Left lung (tissue), 10 donors: Measurements from ENCODE around the gene NUDT8. TPM values are rescaled to one million over a fixed set of nuclear protein-coding genes. Genes with fewer than 3 reads are reported as not detected.

ENCODE experiments used
- ATAC-seq: fragments of 200-7000 bp; cut with Tn5 transposase; one replicate; pipeline ENCODE4 v1.9.1; 2020; ENCODE audit warnings: moderate library complexity
- DNase-seq, 4 donors: peaks; one replicate each; pipeline ENCODE4 v3.0.0-alpha.2; 2013 to 2020
- H3K27ac ChIP-seq, 2 donors: fragments of 200-600 bp; sonication (generic) in 1 of 2; one replicate each; pipeline versions ENCODE4 v1.5.0 to v1.8.0; 2020 to 2021
- H3K27me3 ChIP-seq, 2 donors: fragments of 200-600 bp; sonication (generic) in 1 of 2; one replicate each; pipeline versions ENCODE4 v1.5.0 to v1.8.0; 2020 to 2021
- H3K36me3 ChIP-seq, 2 donors: fragments of 200-600 bp; sonication (generic) in 1 of 2; one replicate each; pipeline versions ENCODE4 v1.5.0 to v1.8.0; 2020 to 2021
- H3K4me1 ChIP-seq, 2 donors: fragments of 200-600 bp; one replicate each; pipeline ENCODE4 v1.8.0; 2021
- H3K4me3 ChIP-seq, 2 donors: fragments of 200-600 bp; sonication (generic) in 1 of 2; one replicate each; pipeline versions ENCODE4 v1.5.0 to v1.8.0; 2020 to 2021; ENCODE audit warnings: mild to moderate bottlenecking in 1 of 2
- H3K9me3 ChIP-seq, 2 donors: fragments of 200-600 bp; sonication (generic) in 1 of 2; one replicate each; pipeline versions ENCODE4 v1.5.0 to v1.8.0; 2020 to 2021
- intact Hi-C, 2 donors: fragments of 100-400 bp; cut with DNase I; formaldehyde crosslinking; loops; one replicate each; pipeline versions ENCODE4 v1.11.2 to v1.14.2; 2022
- polyA plus RNA-seq, 6 donors: library from polyadenylated mRNA; unstranded; fragments of 120-200 nt; gene quantifications; one replicate each; pipeline ENCODE4 v1.2.1, GENCODE V29; 2013; ENCODE audit not compliant: insufficient read length in 6 of 6
- total RNA-seq, 2 donors: library from RNA; stranded (reverse); fragmentation: NEBNext Ultra II Directional; extraction: Animal tissue kit (Norgen Biotek cat#: 25700); gene quantifications; one replicate each; pipeline ENCODE4 v1.2.1, GENCODE V29; 2021
- TF ChIP-seq, protein P1 (sequence below), 2 donors: fragments of 200-600 bp; sonication (generic) in 1 of 2; IDR thresholded peaks; one replicate each; pipeline versions ENCODE4 v1.5.0 to v1.8.0; 2021; ENCODE audit warnings: antibody characterized with exemption in 2 of 2
- donor health status: DM: no; HTN: yes; CAD: no.
- donor health status: DM: no; HTN: no; CAD: no.

The NUDT8 gene
- total and polyA plus RNA-seq, 8 donors, result 3.8 to 18.1 (median 5.6) TPM

DNA sequence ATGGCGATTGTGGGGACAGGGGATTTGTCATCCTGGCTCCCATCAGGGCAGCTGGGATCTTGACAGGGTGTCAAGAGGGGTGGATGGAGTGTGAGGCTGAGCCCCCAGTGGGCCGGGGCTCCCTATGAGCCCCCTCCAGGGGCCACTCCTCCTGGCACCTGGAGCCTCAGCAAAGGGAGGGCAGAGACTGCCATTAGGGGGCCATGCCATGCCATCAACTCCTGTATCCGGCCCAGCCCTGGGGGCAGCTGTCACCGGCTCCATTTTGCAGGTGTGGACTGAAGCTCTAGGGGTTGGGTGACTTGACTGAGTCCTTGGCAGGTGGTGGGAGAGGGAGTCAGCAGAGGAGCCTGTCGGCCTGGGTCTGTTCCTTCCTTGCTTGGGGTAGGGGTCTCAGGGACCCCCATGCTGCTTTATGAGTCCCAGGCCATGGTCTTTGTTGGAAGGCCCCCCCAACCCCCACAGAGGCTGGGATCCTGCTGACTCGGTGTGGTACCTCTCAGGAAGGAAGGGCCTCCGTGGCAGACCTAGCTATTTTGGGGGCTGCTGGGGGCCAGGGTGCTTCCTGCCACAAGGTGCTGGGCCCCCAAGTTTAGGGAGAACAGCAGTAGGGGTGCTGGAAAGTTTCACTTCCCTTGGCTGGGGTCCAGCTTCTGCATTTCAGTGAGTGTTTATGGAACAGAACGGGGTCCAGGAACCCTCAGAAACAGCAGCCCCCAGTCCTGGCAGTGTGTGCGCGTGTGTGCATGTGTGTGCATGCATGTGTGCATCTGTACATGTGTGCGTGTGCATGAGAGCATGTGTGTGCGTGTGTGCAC lies 19.3 kb upstream of the NUDT8 start:
- DNase-seq (peak in 2 of 4 donors; percentile 29 to 32), ATAC-seq (no peak)
- peaks cover 0 to 16% of the 10 kb centered on the region in 2 donors for H3K4me1 ChIP-seq
- H3K27ac ChIP-seq, result no peak overlapping the region
- H3K9me3 ChIP-seq, result peaks cover 0 to under 1% of the 10 kb centered on the region in 2 donors
- H3K4me3 ChIP-seq, result no peak overlapping the region
- intact Hi-C loops, result no loop called here
- no peaks in the 10 kb centered on the region for H3K36me3 ChIP-seq
- peaks cover 0 to 47% of the 10 kb centered on the region in 2 donors for H3K27me3 ChIP-seq
- TF ChIP-seq, protein P1, sequence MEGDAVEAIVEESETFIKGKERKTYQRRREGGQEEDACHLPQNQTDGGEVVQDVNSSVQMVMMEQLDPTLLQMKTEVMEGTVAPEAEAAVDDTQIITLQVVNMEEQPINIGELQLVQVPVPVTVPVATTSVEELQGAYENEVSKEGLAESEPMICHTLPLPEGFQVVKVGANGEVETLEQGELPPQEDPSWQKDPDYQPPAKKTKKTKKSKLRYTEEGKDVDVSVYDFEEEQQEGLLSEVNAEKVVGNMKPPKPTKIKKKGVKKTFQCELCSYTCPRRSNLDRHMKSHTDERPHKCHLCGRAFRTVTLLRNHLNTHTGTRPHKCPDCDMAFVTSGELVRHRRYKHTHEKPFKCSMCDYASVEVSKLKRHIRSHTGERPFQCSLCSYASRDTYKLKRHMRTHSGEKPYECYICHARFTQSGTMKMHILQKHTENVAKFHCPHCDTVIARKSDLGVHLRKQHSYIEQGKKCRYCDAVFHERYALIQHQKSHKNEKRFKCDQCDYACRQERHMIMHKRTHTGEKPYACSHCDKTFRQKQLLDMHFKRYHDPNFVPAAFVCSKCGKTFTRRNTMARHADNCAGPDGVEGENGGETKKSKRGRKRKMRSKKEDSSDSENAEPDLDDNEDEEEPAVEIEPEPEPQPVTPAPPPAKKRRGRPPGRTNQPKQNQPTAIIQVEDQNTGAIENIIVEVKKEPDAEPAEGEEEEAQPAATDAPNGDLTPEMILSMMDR (IDR thresholded peaks at IDR 0.05), result no peak

DNA sequence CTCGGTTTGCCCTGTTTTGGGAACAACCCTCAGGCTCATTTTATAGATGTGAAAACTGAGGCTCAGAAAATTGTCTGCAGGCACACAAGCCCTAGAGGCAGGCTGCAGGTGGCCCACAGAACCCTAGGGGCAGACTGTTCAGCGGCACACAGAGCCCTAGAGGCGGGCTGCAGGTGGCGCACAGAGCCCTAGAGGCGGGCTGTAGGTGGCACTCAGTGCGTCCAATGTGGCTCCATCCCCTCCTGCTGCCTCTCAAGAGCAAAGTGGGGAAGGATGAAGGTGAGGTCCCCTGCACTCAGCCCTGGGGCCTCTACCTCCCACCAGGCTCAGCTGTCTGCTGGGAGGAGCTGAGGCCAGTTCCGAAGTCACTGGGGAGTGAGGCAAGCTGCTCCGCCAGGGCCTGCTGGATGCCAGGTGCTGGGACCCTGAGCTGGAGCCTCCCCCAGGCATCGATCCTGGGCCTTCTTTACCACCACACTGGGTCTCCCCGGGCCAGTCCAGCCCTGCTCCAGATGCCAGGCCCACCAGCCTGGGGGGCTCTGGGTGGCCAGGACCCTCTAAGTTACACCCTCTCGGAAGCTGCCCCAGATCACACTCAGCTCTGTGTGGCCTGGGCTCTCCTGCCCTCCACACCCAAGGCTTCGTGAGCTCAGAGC lies 18.5 kb upstream of the NUDT8 start:
- Histone ChIP-seq H3K9me3 (peaks cover 0 to 6% of the 10 kb centered on the region in 2 donors), H3K27me3 (peaks cover 0 to 47% of the 10 kb centered on the region in 2 donors), H3K27ac (no peak overlapping the region), H3K4me1 (peaks cover 0 to 16% of the 10 kb centered on the region in 2 donors), H3K4me3 (no peak overlapping the region), H3K36me3 (no peaks in the 10 kb centered on the region)
- ATAC-seq (peak; percentile 44), DNase-seq (peak in 3 of 4 donors; percentile 22 to 70 (median 31))
- intact Hi-C loops, result no loop called here
- TF ChIP-seq, protein P1 (IDR thresholded peaks at IDR 0.05), result no peak

DNA sequence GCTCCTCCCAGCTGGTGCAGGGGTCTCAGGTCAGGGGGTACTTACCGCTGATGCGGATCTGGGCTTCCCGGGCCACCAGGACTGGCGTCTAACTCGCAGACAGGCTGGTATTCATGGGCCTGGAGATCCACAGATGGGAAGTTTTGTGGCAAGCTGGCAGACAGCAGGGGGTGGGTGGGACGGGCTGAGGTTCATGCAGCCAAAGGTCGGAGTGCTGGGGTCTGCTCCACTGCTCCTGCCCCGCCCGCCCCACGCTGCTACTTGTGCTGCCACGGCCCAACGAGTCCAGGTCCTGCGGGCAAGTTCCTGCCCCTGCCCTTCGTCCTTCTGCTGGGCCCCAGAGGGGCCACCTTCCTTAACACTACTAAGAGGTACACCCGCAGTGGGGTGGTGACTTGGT lies 17.7 kb upstream of the NUDT8 start:
- TF ChIP-seq, protein P1 (IDR thresholded peaks at IDR 0.05), result no peak
- DNase-seq, result no peak
- Histone ChIP-seq H3K36me3 (no peaks in the 10 kb centered on the region), H3K27me3 (peaks cover 0 to 47% of the 10 kb centered on the region in 2 donors), H3K4me3 (no peak overlapping the region), H3K27ac (no peak overlapping the region), H3K9me3 (peaks cover 0 to 6% of the 10 kb centered on the region in 2 donors), H3K4me1 (peaks cover 0 to 16% of the 10 kb centered on the region in 2 donors)
- intact Hi-C loops, result no loop called here
- ATAC-seq, result no peak

DNA sequence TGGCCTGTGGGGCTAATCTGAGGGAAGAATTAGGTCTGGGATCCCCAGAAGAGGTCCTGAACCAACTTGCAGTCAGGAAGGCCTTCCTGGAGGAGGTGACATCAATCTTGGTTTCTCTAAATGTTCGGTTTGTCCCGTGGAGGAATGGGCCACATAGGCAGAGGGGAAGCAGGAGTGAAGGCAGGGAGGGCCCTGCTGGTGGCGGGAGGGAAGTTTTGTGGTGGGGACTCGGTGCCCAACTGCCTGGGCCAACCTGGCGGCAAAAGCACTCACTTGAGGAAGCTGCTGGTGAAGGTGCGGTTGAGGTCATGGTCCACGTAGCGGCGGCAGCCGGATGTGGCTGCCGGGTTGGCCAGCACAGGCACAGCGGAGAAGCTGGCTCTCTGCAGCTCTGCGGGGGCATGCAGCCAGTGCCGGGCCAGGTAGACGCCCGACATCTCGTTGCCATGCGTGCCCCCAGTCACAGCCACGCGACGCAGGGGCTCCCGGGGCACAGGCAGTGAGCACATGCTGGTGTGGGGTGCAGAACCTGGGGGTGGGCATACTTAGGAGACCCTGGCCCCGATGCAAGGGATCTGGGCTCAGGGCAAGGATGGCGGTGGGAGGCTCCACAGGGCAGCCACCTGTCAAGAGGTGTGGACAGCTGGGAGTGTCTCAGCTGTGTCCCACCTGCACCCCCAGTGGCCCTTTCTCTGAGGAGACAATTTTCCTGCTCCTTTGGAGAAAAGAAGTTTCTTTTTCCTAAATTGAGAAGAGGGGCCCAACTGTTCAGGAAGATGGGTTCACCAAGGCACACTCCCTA lies 17.0 kb upstream of the NUDT8 start:
- Histone ChIP-seq H3K4me3 (no peak overlapping the region), H3K9me3 (peaks cover 0 to 6% of the 10 kb centered on the region in 2 donors), H3K27ac (no peak overlapping the region), H3K4me1 (peaks cover 0 to 16% of the 10 kb centered on the region in 2 donors), H3K27me3 (peaks cover 0 to 43% of the 10 kb centered on the region in 2 donors), H3K36me3 (no peaks in the 10 kb centered on the region)
- TF ChIP-seq, protein P1 (IDR thresholded peaks at IDR 0.05), result peak in 1 of 2 donors; percentile 7
- intact Hi-C loops, result no loop called here
- DNase-seq, result peak in 2 of 4 donors; percentile 31 to 76
- ATAC-seq, result no peak
